H1 (cell line): ENCODE data around the gene PIWIL1. TPM values are rescaled to one million over a fixed set of nuclear protein-coding genes. Genes with fewer than 3 reads are reported as not detected.

Experiments
- CBX5 ChIP-seq: fragments of 300-800, 300-1000 bp; sonication (generic); IDR thresholded peaks from 2 replicates; pipeline ENCODE4 v1.7.1; 2016; ENCODE audit warnings: antibody characterized with exemption, low read length, low read depth
- CHD7 ChIP-seq: fragments of 300-600 bp; sonication (generic); IDR thresholded peaks from 2 replicates; pipeline ENCODE4 v1.7.1; 2012; ENCODE audit warnings: low read length, moderate library complexity, mild to moderate bottlenecking, inconsistent platforms; ENCODE audit not compliant: insufficient replicate concordance
- GABPA ChIP-seq: IDR thresholded peaks from 2 replicates; pipeline ENCODE4 v1.6.1; 2011; ENCODE audit warnings: mild to moderate bottlenecking, low read length, moderate library complexity, borderline replicate concordance; ENCODE audit not compliant: insufficient read depth
- JUN ChIP-seq: IDR thresholded peaks from 2 replicates; pipeline ENCODE4 v1.6.1; 2011; ENCODE audit warnings: low read depth, mild to moderate bottlenecking, improper control_type of control experiment, low read length
- JUND ChIP-seq: IDR thresholded peaks from 2 replicates; pipeline ENCODE4 v1.6.1; 2011; ENCODE audit warnings: mild to moderate bottlenecking, improper control_type of control experiment, low read length
- NANOG ChIP-seq: IDR thresholded peaks from 2 replicates; pipeline ENCODE4 v1.6.1; 2011; ENCODE audit warnings: low read length, low read depth, mild to moderate bottlenecking, inconsistent platforms; ENCODE audit not compliant: insufficient read depth, poor library complexity, severe bottlenecking
- TBP ChIP-seq: IDR thresholded peaks from 2 replicates; pipeline ENCODE4 v1.6.1; 2011; ENCODE audit warnings: low read depth, low read length, improper control_type of control experiment
- TEAD4 ChIP-seq: IDR thresholded peaks from 2 replicates; pipeline ENCODE4 v1.6.1; 2012; ENCODE audit warnings: low read depth, low read length, inconsistent platforms, mixed read lengths
- polyA plus RNA-seq, 7 experiments: library from polyadenylated mRNA; depleted of rRNA in 3 of 7; stranded (reverse) in 5 of 7; unstranded in 2 of 7; fragments of >200 nt in 5 of 7; fragments of 200-250 nt in 2 of 7; gene quantifications; 1 replicate in 5 of 7; 2 replicates in 1 of 7; 4 replicates in 1 of 7; pipeline versions ENCODE4 v1.2.1 to v1.2.3, GENCODE V29; 2011 to 2013; ENCODE audit warnings: missing spikeins in 2 of 7, mixed read lengths in 2 of 7
- total RNA-seq: library from RNA; stranded (reverse); fragmentation: NEBNext Ultra II Directional; extraction: Animal tissue kit (Norgen Biotek cat#: 25700); gene quantifications from 2 replicates; pipeline ENCODE4 v1.2.1, GENCODE V29; 2021
- TF ChIP-seq, protein P1 (sequence below), 3 experiments: IDR thresholded peaks; 1 replicate in 2 of 3; 2 replicates in 1 of 3; pipeline versions ENCODE4 v1.5.1 to v1.6.1; 2011; ENCODE audit warnings: low read length in 3 of 3, mild to moderate bottlenecking in 3 of 3, inconsistent platforms in 2 of 3, low read depth in 1 of 3, moderate library complexity in 1 of 3; ENCODE audit not compliant: insufficient read depth in 1 of 3; ENCODE audit errors: control extremely low read depth in 1 of 3

Gene PIWIL1
- total and polyA plus RNA-seq, 2 of the 8 experiments (the other 6 are each of a cell fraction or from before 2014, with no cell fraction given) = not detected

GRCh38 chr12:130420071-130420470 is 82.4 kb downstream of the PIWIL1 start (continued):
- TF ChIP-seq CHD7 (no peak), JUN (no peak), TEAD4 (no peak), TBP (no peak), CBX5 (no peak), NANOG (no peak), JUND (no peak), GABPA (no peak)
- TF ChIP-seq, protein P1, sequence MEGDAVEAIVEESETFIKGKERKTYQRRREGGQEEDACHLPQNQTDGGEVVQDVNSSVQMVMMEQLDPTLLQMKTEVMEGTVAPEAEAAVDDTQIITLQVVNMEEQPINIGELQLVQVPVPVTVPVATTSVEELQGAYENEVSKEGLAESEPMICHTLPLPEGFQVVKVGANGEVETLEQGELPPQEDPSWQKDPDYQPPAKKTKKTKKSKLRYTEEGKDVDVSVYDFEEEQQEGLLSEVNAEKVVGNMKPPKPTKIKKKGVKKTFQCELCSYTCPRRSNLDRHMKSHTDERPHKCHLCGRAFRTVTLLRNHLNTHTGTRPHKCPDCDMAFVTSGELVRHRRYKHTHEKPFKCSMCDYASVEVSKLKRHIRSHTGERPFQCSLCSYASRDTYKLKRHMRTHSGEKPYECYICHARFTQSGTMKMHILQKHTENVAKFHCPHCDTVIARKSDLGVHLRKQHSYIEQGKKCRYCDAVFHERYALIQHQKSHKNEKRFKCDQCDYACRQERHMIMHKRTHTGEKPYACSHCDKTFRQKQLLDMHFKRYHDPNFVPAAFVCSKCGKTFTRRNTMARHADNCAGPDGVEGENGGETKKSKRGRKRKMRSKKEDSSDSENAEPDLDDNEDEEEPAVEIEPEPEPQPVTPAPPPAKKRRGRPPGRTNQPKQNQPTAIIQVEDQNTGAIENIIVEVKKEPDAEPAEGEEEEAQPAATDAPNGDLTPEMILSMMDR (IDR thresholded peaks at IDR 0.05; ENCODE audit: control extremely low read depth in 1 of 3, insufficient read depth in 1 of 3, low read depth in 1 of 3, low read length in 3 of 3) = no peak
